Neural cell (in vitro differentiated cells): ENCODE data around the gene BRINP1.
"Not testable (repeated sequence)": the region's sequence is repeated elsewhere in the genome, so short reads cannot be mapped to it uniquely, and the experiment has no call there.

Experiments used
- EZH2 ChIP-seq: fragments of 200-600, 300-800 bp; shearing (Covaris generic), sonication (generic); IDR thresholded peaks from 2 replicates; pipeline ENCODE4 v1.6.1; 2014; ENCODE audit warnings: antibody characterized with exemption, low read length, borderline replicate concordance, mild to moderate bottlenecking; ENCODE audit not compliant: insufficient read depth, poor library complexity, severe bottlenecking
- POLR2AphosphoS5 ChIP-seq: IDR thresholded peaks from 2 replicates; pipeline ENCODE4 v1.6.1; 2012
- TF ChIP-seq, protein P1 (sequence below): IDR thresholded peaks from 2 replicates; pipeline ENCODE4 v1.6.1; 2012; ENCODE audit warnings: borderline replicate concordance
- TF ChIP-seq, protein P2 (sequence below): fragments of 450-650 bp; IDR thresholded peaks from 2 replicates; pipeline ENCODE4 v1.5.1; 2014; ENCODE audit warnings: antibody characterized with exemption, mild to moderate bottlenecking, moderate library complexity; ENCODE audit not compliant: poor library complexity, severe bottlenecking

GRCh38 chr9:119169222-119169621 is 200.0 kb downstream of the BRINP1 start:
- TF ChIP-seq, protein P1, sequence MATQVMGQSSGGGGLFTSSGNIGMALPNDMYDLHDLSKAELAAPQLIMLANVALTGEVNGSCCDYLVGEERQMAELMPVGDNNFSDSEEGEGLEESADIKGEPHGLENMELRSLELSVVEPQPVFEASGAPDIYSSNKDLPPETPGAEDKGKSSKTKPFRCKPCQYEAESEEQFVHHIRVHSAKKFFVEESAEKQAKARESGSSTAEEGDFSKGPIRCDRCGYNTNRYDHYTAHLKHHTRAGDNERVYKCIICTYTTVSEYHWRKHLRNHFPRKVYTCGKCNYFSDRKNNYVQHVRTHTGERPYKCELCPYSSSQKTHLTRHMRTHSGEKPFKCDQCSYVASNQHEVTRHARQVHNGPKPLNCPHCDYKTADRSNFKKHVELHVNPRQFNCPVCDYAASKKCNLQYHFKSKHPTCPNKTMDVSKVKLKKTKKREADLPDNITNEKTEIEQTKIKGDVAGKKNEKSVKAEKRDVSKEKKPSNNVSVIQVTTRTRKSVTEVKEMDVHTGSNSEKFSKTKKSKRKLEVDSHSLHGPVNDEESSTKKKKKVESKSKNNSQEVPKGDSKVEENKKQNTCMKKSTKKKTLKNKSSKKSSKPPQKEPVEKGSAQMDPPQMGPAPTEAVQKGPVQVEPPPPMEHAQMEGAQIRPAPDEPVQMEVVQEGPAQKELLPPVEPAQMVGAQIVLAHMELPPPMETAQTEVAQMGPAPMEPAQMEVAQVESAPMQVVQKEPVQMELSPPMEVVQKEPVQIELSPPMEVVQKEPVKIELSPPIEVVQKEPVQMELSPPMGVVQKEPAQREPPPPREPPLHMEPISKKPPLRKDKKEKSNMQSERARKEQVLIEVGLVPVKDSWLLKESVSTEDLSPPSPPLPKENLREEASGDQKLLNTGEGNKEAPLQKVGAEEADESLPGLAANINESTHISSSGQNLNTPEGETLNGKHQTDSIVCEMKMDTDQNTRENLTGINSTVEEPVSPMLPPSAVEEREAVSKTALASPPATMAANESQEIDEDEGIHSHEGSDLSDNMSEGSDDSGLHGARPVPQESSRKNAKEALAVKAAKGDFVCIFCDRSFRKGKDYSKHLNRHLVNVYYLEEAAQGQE = not testable (repeated sequence)
- TF ChIP-seq POLR2AphosphoS5, EZH2: not testable (repeated sequence)
- TF ChIP-seq, protein P2, sequence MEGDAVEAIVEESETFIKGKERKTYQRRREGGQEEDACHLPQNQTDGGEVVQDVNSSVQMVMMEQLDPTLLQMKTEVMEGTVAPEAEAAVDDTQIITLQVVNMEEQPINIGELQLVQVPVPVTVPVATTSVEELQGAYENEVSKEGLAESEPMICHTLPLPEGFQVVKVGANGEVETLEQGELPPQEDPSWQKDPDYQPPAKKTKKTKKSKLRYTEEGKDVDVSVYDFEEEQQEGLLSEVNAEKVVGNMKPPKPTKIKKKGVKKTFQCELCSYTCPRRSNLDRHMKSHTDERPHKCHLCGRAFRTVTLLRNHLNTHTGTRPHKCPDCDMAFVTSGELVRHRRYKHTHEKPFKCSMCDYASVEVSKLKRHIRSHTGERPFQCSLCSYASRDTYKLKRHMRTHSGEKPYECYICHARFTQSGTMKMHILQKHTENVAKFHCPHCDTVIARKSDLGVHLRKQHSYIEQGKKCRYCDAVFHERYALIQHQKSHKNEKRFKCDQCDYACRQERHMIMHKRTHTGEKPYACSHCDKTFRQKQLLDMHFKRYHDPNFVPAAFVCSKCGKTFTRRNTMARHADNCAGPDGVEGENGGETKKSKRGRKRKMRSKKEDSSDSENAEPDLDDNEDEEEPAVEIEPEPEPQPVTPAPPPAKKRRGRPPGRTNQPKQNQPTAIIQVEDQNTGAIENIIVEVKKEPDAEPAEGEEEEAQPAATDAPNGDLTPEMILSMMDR = not testable (repeated sequence)
